Lung microvascular endothelial cell (primary cell): ENCODE data around the gene ZNF513. TPM values are rescaled to one million over a fixed set of nuclear protein-coding genes. Genes with fewer than 3 reads are reported as not detected.
A peak's percentile ranks its signal among the peaks of the same experiment; 100 is the strongest.
"Not testable (repeated sequence)": the region's sequence is repeated elsewhere in the genome, so short reads cannot be mapped to it uniquely, and the experiment has no call there.

Source experiments
- DNase-seq, 2 donors: peaks; one replicate each; pipeline versions ENCODE4 v3.0.0 to v3.0.0-alpha.2; 2010; ENCODE audit warnings: low read depth in 2 of 2
- total RNA-seq: library from RNA; depleted of rRNA; stranded (reverse); fragments of >200 nt; gene quantifications from 2 replicates; pipeline ENCODE4 v1.2.1, GENCODE V29; 2014

The ZNF513 gene, protein sequence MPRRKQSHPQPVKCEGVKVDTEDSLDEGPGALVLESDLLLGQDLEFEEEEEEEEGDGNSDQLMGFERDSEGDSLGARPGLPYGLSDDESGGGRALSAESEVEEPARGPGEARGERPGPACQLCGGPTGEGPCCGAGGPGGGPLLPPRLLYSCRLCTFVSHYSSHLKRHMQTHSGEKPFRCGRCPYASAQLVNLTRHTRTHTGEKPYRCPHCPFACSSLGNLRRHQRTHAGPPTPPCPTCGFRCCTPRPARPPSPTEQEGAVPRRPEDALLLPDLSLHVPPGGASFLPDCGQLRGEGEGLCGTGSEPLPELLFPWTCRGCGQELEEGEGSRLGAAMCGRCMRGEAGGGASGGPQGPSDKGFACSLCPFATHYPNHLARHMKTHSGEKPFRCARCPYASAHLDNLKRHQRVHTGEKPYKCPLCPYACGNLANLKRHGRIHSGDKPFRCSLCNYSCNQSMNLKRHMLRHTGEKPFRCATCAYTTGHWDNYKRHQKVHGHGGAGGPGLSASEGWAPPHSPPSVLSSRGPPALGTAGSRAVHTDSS
- total RNA-seq = 4.8 and 7.1 TPM in 2 replicates

DNA sequence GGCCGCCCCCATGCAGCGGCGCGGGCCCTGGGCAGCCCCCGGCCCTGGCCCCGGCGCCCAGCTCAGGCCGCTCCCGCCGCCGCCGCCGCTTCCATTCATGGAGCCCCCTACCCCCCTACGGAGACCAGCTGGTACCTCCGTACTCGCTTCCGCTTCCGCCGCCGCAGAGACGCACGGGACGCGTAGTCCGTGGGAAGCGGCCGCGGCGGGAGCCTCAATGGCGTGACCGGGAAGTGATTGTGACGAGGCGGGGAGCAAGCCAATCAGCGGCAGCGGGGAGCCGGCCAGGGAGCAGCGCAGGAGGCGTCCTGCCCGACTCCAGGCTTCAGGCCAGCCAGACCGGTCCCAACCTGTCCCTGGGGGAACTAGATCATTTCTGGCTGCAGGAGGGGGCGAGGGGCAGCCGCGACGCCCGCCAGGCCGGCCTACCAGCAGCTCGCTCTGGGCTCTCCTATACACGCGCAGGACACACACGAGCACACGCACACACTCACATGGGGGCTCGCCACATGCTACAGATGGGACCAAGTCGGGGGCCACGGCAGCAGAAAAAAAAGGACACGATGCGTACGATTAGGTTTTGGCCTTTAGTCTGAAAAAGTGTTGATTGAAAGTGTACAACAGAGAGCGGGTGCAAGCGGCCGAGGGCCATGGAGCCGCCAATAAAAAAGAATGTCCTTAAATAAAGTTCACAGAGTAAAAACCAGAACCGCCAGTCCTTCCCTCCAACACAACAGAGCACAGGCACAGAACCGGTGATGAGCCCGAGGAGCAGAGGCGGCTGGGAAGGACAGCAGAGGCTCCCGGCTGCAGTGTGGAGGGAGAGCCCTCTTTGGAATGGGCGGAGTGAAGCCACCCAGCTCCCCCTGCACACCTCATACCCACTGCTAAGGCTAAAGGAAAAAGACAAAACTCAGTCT is at the start of gene ZNF513:
Gene ZNF513 (minus strand): TSS at position 109 of the 920 bp plus-strand sequence. CDS start 208 bp downstream, outside the sequence.
- DNase-seq = peak; percentile 96 to 98

DNA sequence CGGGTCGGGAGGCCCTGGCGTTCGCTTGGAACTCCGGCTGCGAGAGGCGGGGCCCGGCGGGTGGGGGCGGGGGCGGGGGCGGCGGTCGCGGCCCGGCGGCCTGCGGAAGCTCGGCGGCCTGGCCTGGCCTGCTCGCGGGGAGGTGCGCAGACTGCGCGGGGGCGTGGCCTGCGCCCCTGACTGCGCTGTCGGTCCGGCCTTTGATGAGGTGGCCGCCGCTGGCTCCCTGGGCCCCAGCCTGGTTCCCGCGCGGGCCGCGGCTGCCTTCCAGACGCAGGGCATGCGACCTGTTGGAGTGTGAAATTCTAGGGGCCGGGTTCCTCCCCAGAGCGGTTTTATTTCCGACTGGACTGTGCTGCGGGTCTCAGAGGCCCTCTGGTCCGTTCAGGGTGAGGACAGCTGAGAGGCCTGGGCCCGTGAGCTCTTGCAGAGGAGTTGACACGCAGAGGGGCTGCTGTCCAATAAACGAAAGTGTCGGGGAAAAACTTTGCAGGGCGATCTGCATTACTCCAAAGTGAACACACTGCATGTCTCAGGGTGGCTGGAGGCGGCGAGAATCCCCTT is 48.5 kb upstream of the ZNF513 start:
- peak; percentile 90 to 91 for DNase-seq

DNA sequence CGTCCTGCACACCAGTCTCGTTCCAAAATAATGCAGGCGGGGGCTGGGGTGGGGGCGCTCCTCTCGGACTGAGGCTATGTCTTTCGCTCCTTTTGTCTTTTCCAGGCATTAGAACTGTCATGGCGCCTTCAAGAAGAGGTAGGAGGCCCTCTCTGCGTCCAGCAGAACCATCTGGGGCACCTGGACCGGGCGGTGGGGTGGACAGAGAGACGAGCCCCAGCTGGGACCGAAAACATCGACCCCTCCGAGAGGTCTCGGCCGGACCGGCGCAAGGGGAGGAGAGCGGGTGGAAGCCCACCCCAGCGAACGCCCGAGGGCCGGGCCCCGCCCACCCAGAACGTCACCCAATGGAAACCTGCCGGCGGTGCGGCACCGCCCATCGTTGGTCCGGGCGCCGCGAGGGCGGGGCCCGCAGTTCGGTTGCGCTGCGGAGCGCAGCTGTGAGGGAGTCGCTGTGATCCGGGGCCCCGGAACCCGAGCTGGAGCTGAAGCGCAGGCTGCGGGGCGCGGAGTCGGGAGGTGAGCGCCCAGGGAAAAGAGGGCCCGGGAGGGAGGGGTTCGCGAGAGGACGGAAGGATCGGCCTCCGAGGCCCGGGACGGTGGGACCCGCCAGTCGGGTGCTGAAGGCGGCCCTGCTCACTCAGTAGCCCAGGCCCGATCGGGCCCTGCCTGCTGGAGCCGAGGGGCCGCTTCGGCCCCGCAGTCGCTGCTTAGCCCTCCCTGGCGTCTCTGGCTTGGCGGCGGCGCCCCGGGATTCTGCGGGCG is 47.9 kb upstream of the ZNF513 start, which contains the start of gene NRBP1:
Gene NRBP1 (plus strand): TSS at position 419 of the 765 bp plus-strand sequence. CDS start 4,643 bp downstream, outside the sequence.
- DNase-seq = peak; percentile 92

DNA sequence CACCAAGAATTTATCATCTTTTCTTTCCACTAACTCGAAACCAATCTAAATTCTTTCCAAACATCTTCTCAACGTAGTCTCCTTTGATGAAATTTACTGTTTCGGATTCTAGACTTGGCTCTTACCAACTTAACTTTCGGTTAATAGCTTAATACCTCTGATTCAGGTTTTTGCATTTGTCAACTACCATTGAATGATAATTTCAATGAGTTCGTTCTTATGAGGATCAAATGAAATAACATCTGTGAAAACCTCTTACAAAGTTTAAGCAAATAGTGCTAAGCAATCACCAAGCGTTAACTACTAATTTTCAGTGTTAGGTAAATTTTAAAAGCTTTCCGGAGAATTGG is 47.3 kb upstream of the ZNF513 start:
- DNase-seq = no peak

DNA sequence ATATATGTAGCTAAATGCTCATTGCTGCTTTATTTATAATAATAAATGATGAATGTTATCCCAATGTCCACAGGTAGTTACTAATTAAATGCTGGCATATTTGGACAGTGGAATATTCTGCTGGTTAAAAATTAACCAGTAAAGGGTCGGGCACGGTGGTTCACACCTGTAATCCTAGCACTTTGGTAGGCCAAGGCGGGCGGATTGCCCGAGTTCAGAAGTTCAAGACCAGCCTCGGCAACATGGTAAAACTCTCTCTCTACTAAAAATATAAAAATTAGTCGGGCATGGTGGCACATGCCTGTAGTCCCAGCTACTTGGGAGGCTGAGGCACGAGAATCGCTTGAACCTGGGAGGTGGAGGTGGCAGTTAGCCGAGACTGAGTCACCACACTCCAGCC is 44.5 kb upstream of the ZNF513 start:
- not testable (repeated sequence) for DNase-seq

DNA sequence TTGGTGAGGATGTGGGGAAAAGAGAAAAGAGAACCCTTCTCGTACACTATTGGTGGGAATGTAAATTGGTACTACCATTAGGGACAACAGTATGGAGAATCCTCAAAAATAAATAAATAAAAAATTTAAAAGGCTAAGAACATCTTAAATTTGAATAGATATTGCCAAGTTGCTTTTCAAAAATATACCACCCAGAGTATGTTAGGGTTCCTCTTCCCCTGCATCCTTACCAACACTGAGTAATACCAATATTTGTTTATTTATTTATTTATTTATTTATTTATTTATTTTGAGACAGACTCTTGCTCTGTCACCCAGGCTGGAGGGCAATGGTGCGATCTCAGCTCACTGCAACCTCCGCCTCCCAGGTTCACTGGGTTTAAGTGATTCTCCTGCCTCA is 42.4 kb upstream of the ZNF513 start:
- DNase-seq = no peak

DNA sequence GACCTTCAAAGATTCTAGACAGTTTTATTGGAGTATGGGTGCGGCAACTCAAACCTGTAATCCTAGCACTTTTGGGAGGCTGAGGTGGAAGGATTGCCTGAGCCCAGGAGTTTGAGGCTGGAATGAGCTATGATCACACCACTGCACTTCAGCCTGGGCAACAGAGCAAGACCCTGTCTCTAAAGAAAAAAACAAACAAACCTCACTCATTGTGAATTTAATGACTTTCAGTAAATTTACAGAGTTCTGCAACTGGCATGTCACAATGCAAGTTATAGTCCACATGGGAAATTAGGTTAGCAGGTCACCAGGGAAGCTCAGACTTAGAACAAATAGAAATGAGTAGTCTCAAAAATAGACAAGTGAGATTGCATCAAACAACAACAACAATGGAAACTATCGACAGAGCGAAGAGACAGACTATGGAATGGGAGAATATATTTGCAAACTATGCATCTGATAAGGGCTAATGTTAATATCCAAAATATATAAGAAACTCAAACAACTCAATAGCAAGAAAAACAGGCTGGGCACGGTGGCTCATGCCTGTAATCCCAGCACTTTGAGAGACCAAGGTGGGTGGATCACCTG is 41.2 kb upstream of the ZNF513 start:
- no peak for DNase-seq

DNA sequence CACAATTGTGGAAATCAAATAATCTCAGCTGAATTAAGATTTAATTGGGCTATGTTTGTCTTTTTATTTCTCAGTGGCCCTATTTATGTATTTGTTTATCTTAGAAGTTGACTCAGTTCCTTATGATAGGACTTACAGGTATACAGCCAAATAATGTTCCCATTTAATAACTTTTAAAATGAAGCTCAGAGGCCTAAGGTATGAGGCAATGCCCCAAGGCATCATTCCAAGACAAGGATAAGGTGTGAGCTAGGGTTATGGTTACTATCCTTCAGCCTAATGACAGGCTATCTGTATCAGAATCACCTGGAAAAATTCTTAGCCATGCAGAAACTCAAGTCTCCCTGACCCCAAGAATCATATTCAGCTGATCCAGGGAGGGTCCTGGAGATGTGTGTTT is 40.5 kb upstream of the ZNF513 start:
- no peak for DNase-seq

DNA sequence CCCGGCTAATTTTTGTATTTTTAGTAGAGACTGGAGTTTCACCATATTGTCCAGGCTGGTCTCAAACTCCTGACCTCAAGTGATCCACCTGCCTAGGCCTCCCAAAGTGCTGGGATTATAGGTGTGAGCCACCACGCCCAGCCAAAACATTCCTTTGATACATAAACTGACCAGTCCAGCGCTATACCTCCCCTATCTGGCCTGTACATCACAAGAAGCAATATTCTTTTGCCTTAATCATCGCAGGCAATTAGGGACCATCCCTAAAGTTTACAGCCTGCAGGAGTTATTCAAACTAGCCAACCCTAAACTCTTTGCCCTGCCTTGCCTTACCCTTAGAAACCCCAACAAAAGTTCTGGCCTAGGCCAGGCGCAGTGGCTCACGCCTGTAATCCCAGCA is 35.6 kb upstream of the ZNF513 start:
- DNase-seq = no peak

DNA sequence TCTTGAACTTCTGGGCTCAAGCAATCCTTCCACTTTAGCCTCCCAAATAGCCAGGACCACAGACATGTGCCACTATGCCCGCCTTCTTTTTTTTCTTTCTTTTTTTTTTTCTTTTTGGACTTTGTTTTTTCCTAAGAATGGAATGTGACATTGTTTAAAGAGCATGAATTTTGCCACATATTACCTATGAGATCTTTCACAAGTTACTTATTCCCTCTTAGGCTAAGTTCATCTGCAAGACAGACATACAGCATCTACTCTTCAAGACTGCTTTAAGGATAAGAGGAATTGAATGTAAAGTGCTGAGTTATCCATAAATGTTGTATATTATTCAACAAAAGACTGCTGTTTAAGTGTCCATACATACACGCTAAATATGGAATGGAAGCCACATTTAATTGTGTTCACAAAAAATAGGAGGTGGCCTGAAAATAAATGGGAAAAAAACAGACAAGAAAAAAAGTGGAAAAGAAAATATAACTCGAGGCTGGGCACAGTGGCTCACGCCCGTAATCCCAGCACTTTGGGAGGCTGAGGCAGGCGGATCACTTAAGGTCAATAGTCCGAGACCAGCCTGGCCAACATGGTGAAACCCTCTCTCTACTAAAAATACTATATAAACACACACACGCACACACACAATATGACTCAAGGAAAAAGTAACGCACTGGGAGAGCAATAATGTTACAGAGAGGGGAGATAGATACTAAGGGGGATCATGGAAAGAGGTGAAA is 32.1 kb upstream of the ZNF513 start:
- DNase-seq = no peak

DNA sequence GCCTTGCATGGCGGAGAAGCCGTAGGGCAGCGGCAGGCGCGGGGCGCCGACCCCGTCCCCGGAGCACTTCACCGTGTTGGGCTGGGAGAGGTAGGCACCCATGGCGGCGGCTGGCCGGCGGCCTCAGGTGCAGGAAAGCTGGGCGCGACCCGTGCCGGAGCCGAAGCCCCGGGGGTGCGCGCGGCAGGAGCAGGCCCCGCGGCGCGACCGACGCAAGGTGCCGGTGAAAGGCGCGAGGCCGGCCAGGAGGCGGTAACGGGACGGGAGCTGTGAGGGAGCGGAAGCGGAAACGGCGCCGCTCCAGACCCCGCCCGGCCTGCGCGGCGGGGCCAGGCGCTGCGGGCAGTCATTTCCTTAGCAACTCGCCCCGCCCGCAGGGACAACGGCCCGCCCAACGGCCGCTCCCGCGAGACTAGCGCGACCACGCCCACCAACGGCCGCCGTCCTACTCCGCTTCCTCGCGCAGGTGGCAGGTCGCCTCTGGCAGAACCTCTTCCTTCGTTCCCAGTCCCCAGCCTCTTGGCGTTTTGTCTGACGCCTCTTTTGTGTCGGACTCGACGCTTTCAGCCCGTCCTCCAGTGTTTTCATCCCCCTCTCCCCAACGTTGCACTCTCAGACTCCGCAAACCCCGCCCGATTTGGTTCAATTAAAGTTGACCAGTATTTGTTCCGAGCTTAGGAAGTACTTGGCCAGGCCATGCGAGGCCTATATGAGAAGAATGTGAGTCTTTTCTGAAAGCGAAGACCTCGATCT is 29.0 kb upstream of the ZNF513 start, which contains the start of gene PPM1G:
Gene PPM1G (minus strand): TSS at position 271 of the 753 bp plus-strand sequence. CDS start 169 bp downstream, at position 102.
- peak; percentile 95 to 96 for DNase-seq

DNA sequence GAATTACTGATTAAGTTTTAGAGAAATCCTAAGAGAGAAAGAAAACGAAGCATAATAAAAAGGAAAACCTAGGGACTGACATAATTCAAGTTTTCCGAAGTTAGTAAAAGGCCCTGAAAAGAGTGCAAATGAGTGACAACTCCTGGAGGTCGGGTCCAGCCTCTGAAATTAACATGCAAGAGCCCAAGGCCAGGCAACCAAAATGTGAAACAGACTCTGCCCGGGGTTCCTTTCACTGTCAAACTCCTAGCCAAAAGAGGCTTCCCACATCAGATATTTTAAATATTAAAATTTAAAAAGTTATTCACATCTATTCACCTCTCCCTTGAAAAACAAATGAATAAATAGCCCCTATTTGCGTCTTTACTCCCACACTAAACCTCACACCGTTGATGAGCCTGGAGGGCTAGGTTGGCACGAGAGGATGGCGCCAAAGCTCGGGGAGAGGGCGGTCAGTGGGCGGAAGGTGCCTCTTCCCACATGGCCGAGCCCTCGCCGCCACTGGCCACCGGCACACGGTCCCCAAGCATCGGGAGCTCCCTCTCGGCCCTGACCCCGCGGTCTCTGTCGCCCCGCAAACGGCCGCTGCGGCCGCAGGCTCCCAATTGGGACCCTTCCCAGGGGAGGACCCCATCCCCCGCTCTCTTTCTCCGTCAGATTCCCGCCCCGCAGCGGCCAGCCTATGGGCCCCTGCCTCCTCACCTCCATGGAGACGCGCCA is 28.2 kb upstream of the ZNF513 start:
- DNase-seq = peak; percentile 15 to 29

DNA sequence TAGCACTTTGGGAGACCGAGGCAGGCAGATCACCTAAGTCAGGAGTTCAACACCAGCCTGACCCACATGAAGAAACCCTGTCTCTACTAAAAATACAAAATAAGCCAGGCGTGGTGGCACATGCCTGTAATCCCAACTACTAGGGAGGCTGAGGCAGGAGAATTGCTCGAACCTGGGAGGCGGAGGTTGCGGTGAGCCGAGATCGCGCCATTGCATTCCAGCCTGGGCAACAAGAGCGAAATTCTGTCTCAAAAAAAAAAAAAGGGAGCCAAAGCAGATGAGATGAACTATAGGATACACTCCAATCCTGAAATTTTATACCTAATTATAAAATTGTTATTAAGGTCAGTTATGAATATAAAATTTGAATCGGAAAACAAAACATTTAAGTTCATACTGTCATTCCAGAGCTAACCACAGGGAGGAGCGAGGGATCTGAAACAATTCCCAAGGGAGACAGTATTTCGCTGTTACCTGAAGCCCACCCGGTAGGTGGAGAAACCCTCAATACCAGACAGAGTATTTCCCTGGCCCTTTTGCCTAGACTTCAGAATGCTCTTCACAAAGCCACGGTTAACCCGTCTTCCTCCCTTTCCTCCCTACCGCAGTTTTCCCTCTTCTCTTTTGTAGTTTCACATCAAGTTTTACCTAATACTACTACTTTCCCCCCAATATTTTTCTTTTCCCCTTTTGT is 27.4 kb upstream of the ZNF513 start:
- DNase-seq = peak; percentile 74 to 84

DNA sequence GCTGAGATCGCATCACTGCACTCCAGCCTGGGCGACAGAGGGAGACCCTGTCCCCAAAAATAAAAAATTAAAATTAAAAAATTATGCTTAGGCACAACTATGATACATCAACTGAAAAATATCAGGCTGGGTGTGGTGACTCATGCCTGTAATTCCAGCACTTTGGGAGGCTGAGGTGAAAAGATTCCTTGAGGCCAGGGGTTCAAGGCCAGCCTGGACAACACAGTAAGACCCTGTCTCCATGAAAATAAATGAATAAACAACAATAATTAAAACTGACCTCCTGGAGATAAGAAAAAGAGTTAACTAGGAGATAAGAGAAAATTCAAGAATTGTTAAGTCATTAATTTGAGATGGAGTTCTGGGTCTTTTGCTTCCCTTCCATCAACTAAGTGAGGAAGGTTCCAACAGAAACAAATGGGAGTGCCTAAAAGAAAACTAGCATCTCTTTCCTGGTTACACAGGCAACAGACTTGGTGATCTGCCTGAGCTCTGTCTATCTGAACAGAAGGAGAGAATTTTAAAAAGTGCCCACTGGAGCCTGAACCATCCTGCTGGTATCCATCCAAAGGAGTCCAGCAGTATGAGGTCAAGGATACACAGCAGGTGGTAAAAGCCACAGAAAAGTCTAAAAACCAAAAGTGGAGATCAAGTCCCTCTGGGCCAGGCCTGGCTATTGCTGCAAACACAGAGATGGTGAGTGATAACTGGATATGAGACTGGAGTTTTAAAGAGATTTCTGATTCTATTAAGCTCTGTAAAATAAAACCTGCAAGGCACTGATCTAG is 20.0 kb upstream of the ZNF513 start:
- DNase-seq = no peak

DNA sequence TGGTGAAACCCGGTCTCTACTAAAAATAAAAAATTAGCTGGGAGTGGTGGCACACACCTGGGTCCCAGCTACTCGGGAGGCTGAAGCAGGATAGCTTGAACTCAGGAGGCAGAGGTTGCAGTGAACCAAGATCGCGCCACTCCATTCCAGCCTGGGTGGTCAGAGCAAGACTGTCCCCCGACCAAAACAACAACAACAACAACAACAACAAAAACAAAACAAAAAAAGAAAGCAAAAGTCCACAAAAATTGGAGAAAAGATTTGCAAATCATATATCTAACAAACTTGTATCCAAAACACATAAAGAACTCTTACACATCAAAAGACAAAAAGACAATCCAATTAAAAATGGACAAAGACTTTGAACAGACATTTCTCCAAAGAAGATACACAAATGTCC is 18.4 kb upstream of the ZNF513 start:
- no peak for DNase-seq

DNA sequence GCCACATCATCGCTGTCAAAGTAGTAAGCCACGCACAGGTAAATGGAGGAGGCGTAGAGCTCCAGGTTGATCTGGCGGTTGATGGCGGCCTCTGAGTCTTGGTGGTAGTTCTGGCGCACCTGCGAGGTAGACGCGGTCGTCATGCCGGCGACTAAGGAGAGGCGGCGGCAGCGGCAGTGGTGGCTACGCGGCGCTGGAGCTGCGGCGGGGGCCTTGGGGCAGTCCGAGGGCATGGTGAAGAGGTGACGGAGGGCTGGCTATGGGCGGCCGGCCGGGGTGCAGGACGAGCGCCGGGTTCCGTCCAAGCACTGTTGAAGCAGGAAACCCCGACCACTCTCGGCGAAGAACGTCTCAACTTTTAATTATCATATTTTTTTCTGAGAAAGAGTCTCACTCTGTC is 12.7 kb upstream of the ZNF513 start:
- DNase-seq = no peak
